ENCODE results near the gene PRR35.

The PRR35 gene

GRCh38 chr16:539901-540530, 20.2 kb upstream of the PRR35 start:
- no peak overlapping the region for H3K27ac ChIP-seq
- H3K27me3 ChIP-seq: no peaks in the 10 kb centered on the region
- no peak overlapping the region for H3K4me3 ChIP-seq
- TF ChIP-seq Cebpa-rat (IDR thresholded peaks at IDR 0.05): no peak
- H4K20me1 ChIP-seq: peaks cover 96 to 100% (median 98%) of the 10 kb centered on the region in 11 experiments
- H3K9me3 ChIP-seq (replicated peaks in 1 of 11): no peaks in the 10 kb centered on the region
- peak overlapping the region in 2 of 11 experiments; percentile 15 to 41; a peak in 1 of 22 replicates for H3K9ac ChIP-seq
- no peak overlapping the region for H3K4me2 ChIP-seq
- H3K4me1 ChIP-seq: peaks cover 11 to 37% (median 23%) of the 10 kb centered on the region in 10 experiments
- H3K36me3 ChIP-seq: peaks cover 46 to 88% (median 67%) of the 10 kb centered on the region in 11 experiments

GRCh38 chr16:540645-541340, 19.4 kb upstream of the PRR35 start:
- no peaks in the 10 kb centered on the region for H3K9me3 ChIP-seq (replicated peaks in 1 of 11)
- H3K27me3 ChIP-seq: no peaks in the 10 kb centered on the region
- TF ChIP-seq Cebpa-rat (IDR thresholded peaks at IDR 0.05): no peak
- H4K20me1 ChIP-seq: peaks cover 96 to 100% (median 98%) of the 10 kb centered on the region in 11 experiments
- peaks cover 38 to 86% (median 63%) of the 10 kb centered on the region in 11 experiments for H3K36me3 ChIP-seq
- peaks cover 4 to 32% (median 25%) of the 10 kb centered on the region in 10 experiments; a peak in 19 of 20 replicates for H3K4me1 ChIP-seq
- H3K27ac ChIP-seq: no peak overlapping the region
- no peak overlapping the region for H3K4me3 ChIP-seq
- no peak overlapping the region for H3K4me2 ChIP-seq
- 0 out of 22 replicates have a peak overlapping the region, but pooled peaks of 1 of the 11 experiments have one; percentile 15 for H3K9ac ChIP-seq

- peak overlapping the region in 10 of 11 experiments; percentile 3 to 72 (median 69); a peak in 17 of 22 replicates for H3K4me2 ChIP-seq
Measured at GRCh38 chr16:543301-544164, 16.7 kb upstream of the PRR35 start.

GRCh38 chr16:544517-544916, 15.7 kb upstream of the PRR35 start:
- Histone ChIP-seq H3K36me3 (peaks cover 32 to 73% (median 47%) of the 10 kb centered on the region in 11 experiments), H4K20me1 (peaks cover 91 to 99% (median 95%) of the 10 kb centered on the region in 11 experiments), H3K4me3 (no peak overlapping the region), H3K4me2 (peak overlapping the region in 7 of 11 experiments; percentile 68 to 72 (median 71); a peak in 14 of 22 replicates), H3K27me3 (no peaks in the 10 kb centered on the region), H3K27ac (peak overlapping the region in 1 of 11 experiments; percentile 32; a peak in 1 of 22 replicates), H3K9me3 (replicated peaks in 1 of 11) (no peaks in the 10 kb centered on the region), H3K9ac (peak overlapping the region in 7 of 11 experiments; percentile 28 to 64 (median 42); a peak in 6 of 22 replicates), H3K4me1 (peaks cover 24 to 61% (median 53%) of the 10 kb centered on the region in 10 experiments)
- TF ChIP-seq Cebpa-rat (IDR thresholded peaks at IDR 0.05): no peak

More at GRCh38 chr16:543301-544164, 16.7 kb upstream of the PRR35 start:
- Histone ChIP-seq H3K36me3 (peaks cover 28 to 74% (median 51%) of the 10 kb centered on the region in 11 experiments), H3K4me3 (no peak overlapping the region), H4K20me1 (peaks cover 96 to 100% (median 98%) of the 10 kb centered on the region in 11 experiments), H3K9ac (peak overlapping the region in 8 of 11 experiments; percentile 6 to 64 (median 41); a peak in 11 of 22 replicates), H3K9me3 (replicated peaks in 1 of 11) (no peaks in the 10 kb centered on the region), H3K27me3 (no peaks in the 10 kb centered on the region), H3K4me1 (peaks cover 22 to 57% (median 51%) of the 10 kb centered on the region in 10 experiments), H3K27ac (peak overlapping the region in 4 of 11 experiments; percentile 22 to 48 (median 34); a peak in 3 of 22 replicates)
- no peak for TF ChIP-seq Cebpa-rat (IDR thresholded peaks at IDR 0.05)

- no peak for TF ChIP-seq Cebpa-rat (IDR thresholded peaks at IDR 0.05)
- peak overlapping the region in 6 of 10 experiments; percentile 12 to 53 (median 32); a peak in 10 of 20 replicates for H3K4me3 ChIP-seq
- H3K9ac ChIP-seq: peak overlapping the region in 10 of 11 experiments; percentile 21 to 62 (median 54); a peak in 13 of 22 replicates
- H3K27me3 ChIP-seq: no peaks in the 10 kb centered on the region
- peaks cover 24 to 58% (median 53%) of the 10 kb centered on the region in 10 experiments for H3K4me1 ChIP-seq
- peaks cover 39 to 74% (median 48%) of the 10 kb centered on the region in 11 experiments for H3K36me3 ChIP-seq
- peaks cover 65 to 99% (median 92%) of the 10 kb centered on the region in 11 experiments for H4K20me1 ChIP-seq
- no peaks in the 10 kb centered on the region for H3K9me3 ChIP-seq (replicated peaks in 1 of 11)
- H3K27ac ChIP-seq: peak overlapping the region in 8 of 11 experiments; percentile 38 to 63 (median 57); a peak in 16 of 22 replicates
- H3K4me2 ChIP-seq: peak overlapping the region; percentile 71 to 88 (median 83)
Measured at GRCh38 chr16:546909-547770, 13.1 kb upstream of the PRR35 start.

- peaks cover 42 to 69% (median 52%) of the 10 kb centered on the region in 11 experiments for H3K36me3 ChIP-seq
- TF ChIP-seq Cebpa-rat (IDR thresholded peaks at IDR 0.05): no peak
- H3K4me3 ChIP-seq: no peak overlapping the region
Measured at GRCh38 chr16:548586-548985, 11.6 kb upstream of the PRR35 start.

GRCh38 chr16:549544-550263, 10.5 kb upstream of the PRR35 start:
- H3K9me3 ChIP-seq (replicated peaks in 1 of 11): no peaks in the 10 kb centered on the region
- no peak for TF ChIP-seq Cebpa-rat (IDR thresholded peaks at IDR 0.05)
- H3K27me3 ChIP-seq: no peaks in the 10 kb centered on the region
- H4K20me1 ChIP-seq: peaks cover 41 to 94% (median 80%) of the 10 kb centered on the region in 11 experiments
- peaks cover 24 to 47% (median 41%) of the 10 kb centered on the region in 10 experiments for H3K4me1 ChIP-seq
- H3K27ac ChIP-seq: no peak overlapping the region
- no peak overlapping the region for H3K4me2 ChIP-seq
- H3K9ac ChIP-seq: no peak overlapping the region
- H3K4me3 ChIP-seq: no peak overlapping the region
- H3K36me3 ChIP-seq: peaks cover 42 to 72% (median 59%) of the 10 kb centered on the region in 11 experiments

More at GRCh38 chr16:548586-548985, 11.6 kb upstream of the PRR35 start:
- Histone ChIP-seq H4K20me1 (peaks cover 50 to 93% (median 81%) of the 10 kb centered on the region in 11 experiments), H3K9ac (peak overlapping the region in 8 of 11 experiments; percentile 26 to 62 (median 56); a peak in 11 of 22 replicates), H3K4me2 (peak overlapping the region in 9 of 11 experiments; percentile 71 to 88 (median 83); a peak in 17 of 22 replicates), H3K4me1 (peaks cover 24 to 46% (median 43%) of the 10 kb centered on the region in 10 experiments), H3K27me3 (no peaks in the 10 kb centered on the region), H3K9me3 (replicated peaks in 1 of 11) (no peaks in the 10 kb centered on the region), H3K27ac (peak overlapping the region in 2 of 11 experiments; percentile 5 to 63; a peak in 1 of 22 replicates)
